ENCODE data around the gene PTPRN2.

- TF ChIP-seq CTCF (IDR thresholded peaks at IDR 0.05), result no peak
- no peak for TF ChIP-seq POLR2A (IDR thresholded peaks at IDR 0.05)
Measured at GRCh38 chr7:157603005-157603404, 984.6 kb downstream of the PTPRN2 start.
